NT2/D1 (cell line): ENCODE results near the gene DDOST.

Source experiments
- YY1 ChIP-seq: IDR thresholded peaks from 2 replicates; pipeline ENCODE4 v1.6.1; 2011; ENCODE audit not compliant: insufficient read length, insufficient read depth
- ZNF274 ChIP-seq: IDR thresholded peaks from 2 replicates; pipeline ENCODE4 v1.6.1; 2011; ENCODE audit warnings: mild to moderate bottlenecking, low read depth, low read length

DNA sequence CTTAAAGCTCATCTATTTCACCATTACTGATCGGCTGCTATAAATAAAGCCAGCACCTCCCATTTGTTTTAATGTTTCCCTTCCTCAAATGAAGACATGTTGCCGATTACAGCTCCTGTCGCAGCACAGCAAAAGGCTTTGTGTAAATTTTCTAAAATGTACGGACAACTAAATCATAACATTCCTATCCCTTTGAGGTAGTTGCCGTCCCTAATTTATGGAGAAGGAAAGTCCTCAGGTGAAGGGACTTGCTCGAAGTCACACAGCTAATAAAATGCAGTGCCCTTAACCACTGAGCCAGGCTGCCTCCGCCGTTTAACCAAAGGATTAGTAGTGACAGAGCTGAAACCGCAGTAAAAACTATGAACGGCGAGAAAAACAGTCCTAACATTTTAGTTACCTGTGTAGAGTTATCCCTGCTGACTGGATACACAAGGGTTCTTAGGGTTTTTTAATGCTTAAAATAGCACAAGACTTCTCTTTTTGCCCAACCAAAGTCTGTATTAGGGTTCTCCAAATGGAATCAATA, 27.0 kb downstream of the DDOST start:
- TF ChIP-seq ZNF274: no peak
- no peak for TF ChIP-seq YY1
